NCI-H128 (cell line): Measurements from ENCODE around the gene EHMT1.

Source experiments
- DNase-seq: peaks from one replicate; lab custom pipeline; 2025; ENCODE audit not compliant: unreplicated experiment; lab: John Stamatoyannopoulos, UW

Gene EHMT1

DNA sequence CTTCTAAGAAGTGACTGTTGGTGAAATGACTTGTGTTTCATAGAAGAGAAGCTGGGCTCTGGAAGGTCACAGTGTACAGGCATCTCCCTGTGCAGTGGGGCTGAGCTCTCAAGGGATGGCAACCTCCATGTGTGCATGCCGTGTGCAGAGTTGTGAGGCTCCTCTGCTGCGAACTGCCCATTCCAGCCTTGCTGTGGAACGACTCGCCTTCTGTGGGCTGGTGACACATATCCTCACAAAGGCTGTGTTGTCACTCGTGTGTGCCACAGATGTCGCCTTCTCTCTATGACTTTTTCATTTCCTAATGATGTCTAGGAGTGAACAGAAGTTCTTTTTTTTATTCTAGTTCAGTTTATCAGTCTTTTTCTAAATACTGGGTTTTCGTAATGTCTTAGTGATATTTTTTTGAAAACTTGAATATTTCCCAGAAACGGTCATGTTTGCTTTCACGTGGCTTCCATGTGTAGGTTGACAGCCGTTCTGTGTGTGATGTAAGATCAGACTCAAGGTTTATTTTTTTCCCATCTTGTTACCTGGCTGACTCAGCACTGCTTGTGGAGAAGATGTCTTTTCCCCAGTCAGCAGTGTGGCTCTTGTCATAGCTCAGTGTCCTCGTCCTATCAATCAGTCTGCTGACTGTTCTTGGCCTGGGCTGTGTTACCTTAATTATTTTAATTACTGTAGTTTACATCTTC lies 201.5 kb downstream of the EHMT1 start:
- no peak for DNase-seq

DNA sequence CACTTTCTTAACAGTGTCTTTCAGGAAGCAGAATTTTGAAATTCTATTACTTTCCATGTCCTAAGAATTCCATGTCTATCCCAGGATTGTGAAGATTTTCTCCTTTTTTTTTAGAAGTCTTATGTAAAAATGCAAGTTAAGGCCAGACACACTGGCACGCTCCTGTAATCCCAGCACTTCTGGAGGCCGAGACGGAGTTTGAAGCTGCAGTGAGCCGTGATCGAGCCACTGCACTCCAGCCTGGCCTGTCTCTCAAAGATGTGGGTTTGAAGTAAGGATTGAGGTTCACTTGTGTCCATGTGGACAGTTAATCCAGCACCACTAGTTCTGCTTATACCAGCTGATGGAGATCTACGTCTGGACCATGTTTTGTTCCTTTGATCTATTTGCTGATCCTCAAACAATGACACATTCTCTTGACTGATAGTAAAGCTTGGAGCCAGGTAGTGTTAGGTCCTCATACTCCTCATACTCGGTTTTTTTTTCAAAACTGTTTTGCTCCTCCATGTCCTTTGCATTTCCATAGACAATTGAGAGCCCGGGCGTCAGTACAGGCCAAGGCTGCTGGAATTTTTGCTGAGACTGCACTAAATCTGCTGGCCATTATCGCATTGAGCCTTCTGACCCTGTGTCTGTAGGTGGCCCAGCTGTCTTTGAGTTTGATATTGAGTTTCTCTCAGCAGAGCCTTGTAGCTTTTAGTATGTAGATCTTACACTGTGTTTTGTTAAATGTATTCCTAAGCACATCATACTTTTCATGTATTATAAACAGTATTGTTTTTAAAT lies 205.4 kb downstream of the EHMT1 start:
- DNase-seq, result no peak

DNA sequence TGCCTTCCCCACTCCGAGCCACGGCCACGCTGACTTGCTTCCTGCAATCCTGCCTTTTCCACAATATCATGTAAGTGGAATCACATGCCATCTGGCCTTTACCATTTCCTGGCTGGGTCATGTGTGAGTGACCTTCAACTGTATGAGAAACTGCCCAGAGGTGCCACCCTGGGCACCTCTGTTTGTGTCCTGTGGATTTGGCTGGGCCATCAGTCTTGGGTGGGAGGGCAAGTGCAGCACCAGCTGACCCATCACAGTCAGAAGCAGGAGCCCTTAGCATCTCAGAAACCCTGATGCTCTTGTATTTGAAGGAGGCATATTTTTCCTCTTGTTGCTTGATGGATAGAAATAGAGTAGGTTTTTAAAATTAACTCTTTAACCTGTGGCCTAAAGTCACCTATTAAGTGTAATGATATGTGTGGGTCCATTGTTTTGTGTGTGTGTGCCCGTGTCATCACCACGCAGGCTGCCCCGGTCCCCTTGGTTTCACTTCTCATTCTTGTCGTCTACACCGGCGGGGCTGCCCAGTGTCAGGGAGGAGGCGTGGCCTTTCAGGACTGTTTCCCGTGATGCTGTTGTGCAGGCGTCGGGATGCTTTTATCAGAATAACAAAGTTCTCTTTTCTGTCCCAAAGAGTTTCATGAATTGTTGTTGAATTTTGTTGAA lies 206.7 kb downstream of the EHMT1 start:
- no peak for DNase-seq

DNA sequence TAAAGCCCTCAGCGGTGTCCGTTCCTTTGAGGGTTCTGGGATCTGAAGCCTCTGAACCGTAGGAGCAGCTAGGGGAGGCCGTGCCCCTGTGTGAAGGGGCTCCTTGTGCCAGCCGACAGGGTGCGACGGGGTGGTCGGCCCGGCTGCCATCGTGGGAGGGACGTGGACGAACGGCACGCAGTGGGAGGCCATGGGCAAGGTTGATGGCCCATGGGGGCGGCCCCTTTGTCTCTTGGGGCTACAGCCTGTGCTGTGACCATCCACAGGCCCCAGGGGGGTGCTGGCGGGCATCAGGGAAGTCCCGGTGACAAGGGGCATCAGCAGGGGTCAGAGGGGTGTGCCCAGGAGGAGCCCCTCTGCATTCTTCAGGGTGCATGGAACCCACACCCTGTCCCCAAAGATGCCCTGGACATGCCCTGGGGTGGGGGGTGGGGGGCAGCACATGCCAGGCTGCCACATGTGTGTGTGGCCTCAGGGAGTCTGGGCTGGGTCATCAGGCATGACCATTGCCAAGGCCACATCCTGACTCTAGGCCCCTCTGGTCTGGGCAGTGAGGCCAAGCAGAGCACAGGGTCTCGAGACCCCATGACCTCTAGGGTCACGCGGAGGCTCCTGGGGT lies 209.2 kb downstream of the EHMT1 start:
- DNase-seq, result no peak

DNA sequence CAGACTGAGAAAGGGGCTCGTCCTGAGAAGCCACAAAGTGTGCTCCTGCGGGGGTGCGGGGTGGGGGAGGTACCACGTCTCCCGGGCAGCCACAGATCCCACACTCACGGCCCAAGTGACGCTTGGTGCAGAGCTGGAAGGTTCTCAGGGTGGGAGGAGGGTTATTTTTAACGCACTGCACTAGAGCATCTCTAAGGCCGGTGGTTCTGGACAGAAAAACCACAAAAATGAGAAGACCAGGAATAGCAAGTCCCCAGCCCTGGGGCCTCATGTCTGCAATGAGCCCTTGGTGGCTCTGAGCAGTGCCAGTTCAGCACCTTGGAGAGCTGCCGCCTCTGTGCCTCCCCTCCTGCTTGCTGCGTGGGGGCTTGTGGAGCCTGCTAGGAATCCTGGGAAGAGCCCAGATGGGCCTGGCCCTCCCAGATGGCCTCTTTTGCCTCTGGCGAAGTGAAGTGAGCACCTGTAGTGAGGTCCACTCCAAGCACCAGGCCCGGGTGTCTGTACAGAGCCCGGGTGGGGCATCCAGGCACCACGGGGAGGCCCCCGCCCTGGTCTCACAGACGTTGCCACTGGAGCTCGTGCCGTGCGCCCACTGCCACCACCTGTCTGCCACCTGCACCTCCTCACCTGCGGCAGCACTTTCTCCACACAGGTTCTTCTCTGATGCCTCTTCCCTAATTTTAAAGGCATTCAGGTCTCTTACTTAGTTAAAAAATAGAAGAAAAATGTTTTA lies 209.9 kb downstream of the EHMT1 start:
- DNase-seq, result no peak

DNA sequence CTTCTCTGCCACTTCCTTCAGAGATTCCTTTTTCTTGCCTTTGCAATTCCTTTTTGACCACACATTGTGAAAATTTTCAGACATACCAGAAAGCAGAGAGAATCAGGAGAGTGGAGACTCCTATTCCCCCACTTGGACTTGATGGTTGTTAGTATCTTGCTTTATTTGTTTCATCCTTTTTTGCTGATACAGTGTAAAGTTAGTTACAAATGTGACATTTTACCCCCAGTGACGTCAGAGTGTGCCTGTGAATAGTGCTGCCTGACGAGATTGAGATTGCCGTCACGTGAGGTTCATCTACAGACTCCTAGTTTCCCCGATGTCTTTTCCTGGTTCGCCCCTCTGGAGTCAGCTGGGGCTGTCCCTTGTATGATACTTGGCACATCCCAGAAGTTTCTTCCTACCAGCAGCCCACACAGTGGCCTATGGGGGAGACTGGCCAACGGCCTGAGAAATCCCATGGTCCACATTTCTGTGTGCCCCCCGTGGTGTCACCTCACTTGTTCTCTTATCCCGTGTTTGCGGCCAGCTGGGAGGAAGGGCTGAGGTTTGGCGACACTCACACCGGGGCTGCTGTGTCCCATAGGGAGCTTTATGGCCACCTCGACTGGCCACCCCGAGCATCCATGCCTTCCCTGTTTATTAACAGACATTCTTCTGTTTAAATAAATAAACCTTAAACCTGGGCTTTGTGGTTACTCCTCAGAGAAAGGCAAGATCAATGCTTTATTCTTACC lies 210.6 kb downstream of the EHMT1 start:
- no peak for DNase-seq

DNA sequence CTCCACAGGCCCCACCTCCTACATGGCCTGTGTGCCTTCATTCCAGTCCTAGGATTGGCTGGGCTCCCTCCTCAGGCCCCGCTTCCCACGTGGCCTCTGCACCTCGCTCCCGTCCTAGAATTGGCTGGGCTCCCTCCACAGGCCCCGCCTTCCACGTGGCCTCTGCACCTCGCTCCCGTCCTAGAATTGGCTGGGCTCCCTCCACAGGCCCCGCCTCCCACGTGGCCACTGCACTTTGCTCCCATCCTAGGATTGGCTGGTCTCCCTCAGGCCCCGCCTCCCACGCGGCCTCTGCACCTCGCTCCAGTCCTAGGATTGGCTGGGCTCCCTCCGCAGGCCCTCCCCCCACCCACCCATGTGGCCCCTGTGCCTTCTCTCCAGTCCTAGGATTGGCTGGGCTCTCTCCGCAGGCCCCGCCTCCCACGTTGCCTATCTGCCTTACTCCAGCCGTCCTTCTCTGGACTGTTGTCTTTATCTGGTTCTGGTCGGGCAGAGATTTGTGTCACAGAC lies 213.4 kb downstream of the EHMT1 start:
- DNase-seq, result no peak

DNA sequence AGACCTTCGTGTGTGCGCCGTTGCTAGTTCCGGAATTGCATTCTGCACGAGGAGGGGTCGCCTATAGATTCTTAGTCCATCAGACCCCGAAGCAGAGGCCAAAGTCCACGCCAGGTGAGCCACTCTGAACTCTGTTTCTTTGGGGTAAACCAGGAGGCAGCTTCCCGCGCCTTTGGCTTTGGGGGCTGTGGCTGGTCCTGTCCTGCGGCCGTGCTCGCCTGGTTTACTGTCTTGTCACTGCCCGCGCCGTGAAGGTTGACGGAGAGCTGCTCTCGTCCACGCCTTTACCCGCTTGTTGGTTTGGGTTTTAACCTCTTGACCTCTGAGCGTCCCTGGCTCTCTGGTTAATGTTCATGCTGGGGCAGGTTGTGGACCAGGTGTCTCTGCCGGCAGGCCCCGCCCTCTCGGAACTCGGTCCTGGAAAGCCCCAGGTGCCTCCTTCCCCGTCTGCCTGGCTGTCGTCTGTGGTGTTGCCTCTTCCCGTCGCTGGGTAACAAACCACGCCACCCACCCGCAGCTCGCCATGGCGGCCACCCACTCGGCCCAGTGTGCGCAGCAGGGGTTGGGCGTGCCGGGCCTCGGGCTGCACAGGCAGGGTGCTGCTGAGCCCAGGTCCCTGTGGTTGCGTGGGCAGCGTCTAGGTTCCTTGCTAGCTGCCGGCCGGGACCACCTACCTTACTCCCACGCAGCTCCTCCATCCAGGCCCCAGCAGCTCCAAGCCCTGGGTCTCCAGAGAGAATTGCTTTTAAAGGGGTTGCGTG lies 214.2 kb downstream of the EHMT1 start:
- no peak for DNase-seq

DNA sequence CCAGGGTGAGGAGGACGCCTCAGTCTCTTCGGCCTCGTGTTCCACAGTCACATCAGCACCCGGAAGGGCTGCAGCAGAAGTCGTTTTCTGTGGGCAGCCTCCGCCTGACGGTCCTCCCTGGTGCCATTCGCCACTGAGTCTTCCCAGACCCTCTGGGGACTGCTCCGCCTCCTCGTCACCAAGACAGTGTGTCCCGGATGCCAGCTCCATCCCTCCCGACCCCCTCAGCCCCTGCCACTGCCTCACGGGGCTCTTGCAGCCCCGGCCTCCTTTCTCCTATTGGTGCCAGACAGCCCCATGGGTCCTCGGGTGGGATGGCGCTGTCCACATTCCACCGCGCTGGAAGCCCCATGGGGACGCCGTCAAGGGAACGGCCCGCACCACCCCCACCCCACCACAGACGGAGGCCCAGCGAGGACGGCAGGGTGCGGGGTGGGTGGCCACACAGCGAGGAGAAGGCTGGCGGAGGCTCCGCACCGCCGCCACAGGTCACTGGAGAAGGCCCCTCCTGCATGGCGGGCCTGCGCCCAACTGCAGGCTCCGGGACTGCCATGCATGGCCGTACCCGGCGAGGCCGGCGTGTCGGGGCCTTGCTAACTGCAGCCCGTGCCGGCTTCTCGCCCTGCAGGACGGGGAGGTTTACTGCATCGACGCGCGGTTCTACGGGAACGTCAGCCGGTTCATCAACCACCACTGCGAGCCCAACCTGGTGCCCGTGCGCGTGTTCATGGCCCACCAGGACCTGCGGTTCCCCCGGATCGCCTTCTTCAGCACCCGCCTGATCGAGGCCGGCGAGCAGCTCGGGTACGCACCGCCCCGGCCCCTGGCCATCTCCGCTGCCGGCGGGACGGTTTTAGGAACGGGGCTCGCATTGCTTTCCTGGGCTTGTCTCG lies 215.2 kb downstream of the EHMT1 start:
- no peak for DNase-seq

DNA sequence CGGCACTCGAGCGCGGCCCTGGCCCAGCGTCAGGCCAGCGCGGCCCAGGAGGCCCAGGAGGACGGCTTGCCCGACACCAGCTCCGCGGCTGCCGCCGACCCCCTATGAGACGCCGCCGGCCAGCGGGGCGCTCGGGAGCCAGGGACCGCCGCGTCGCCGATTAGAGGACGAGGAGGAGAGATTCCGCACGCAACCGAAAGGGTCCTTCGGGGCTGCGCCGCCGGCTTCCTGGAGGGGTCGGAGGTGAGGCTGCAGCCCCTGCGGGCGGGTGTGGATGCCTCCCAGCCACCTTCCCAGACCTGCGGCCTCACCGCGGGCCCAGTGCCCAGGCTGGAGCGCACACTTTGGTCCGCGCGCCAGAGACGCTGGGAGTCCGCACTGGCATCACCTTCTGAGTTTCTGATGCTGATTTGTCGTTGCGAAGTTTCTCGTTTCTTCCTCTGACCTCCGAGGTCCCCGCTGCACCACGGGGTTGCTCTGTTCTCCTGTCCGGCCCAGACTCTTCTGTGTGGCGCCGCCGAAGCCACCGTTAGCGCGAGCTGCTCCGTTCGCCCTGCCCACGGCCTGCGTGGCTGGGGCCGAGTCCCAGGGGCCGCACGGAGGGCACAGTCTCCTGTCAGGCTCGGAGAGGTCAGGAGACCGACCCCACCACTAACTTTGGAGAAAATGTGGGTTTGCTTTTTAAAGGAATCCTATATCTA lies 216.2 kb downstream of the EHMT1 start:
- DNase-seq, result no peak

DNA sequence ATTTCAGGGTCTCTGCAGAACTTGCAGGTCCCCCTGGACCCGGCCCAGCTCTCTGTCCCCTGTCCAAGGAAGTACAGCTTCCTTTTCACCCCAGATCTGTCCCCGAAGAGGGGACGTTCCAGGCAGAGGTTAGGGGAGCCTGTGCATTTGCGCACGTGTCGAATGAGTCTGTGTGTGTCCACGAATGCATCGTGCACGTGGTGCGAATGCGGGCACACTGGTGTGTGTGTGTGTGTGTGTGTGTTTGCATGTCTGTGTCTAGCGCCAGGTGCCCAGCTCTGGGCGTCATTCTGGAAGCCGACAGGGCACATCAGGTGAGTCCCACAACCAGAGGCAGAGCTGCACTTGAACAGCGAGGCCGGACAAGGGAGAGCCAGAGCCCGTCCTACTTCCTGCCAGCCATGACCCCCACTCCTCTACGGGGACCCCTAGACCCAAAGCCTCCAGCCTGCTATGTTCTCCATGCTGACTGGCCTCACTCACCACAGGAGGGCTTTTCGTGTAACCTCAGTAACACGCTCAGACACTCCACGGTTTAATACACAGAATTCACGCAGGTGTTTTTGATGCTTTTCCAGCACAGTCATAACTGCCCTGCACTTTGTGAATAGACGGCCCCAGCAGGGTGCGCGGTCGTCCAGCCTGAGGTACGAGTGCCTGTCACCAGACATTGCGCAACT lies 217.5 kb downstream of the EHMT1 start:
- DNase-seq, result no peak

DNA sequence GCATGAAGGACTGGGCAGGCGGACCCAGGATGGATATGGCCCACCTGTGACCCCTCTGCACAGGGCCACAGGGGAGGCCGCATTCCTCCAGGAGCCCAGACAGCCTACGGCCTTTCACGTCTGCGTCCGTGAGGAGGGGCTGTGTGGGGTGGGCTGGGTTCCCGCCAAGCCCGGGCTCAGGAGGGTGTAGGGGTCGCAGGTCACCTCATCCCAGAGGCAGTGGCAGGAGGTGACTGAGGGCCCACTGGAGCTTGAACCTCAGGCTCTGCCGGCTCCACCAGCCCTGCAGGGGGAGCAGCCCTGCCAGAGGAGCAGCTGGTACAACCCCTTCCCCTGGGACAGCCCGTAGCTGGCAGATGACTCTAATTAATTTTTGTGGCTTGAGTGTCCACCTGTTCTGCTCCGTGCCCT lies 218.0 kb downstream of the EHMT1 start:
- DNase-seq, result no peak

DNA sequence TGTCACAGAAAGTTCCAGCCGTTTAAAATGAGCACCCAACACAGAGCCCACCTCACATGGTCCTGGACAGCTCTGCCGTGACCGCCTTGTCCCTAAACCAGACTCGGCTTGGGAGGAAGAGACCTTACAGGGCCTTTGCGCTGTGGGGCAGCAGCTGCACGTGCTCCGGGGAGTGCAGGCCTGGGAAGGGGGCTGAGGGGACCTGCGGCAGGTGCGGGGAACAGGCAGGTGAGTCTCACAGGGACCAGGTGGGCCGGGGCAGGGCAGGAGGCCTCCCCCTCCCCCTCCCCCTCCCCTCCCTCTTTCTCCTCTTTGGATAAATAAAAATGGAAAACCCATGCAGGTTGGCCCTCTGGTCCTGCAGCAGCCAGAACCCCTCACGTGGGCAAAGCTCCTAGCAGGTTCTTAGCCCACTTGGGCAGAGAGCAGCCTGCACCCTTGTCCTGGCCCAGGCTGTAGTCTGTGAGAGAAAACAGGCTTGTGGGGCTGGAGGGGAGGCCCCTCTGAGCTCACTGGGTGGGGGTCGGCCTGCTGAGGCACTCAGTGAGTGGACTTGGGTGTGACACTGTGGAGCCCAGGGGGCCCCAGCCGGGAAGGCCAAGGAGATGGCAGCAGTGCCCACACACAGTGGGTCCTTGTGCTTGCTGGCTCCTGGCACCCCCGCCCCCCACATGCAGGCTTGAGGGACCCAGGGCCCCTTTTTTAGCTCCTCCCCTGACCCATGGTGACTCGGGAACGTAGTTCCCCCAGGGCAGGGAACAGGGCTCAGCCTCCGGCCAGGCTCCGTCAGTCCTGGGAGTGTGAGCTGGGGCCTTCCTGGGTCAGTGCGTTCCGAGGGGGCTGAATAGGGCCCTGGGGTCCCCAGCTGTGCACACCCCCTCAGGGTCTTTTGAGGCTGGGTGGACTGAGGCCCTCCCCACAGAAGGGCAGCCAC lies 218.8 kb downstream of the EHMT1 start:
- no peak for DNase-seq

DNA sequence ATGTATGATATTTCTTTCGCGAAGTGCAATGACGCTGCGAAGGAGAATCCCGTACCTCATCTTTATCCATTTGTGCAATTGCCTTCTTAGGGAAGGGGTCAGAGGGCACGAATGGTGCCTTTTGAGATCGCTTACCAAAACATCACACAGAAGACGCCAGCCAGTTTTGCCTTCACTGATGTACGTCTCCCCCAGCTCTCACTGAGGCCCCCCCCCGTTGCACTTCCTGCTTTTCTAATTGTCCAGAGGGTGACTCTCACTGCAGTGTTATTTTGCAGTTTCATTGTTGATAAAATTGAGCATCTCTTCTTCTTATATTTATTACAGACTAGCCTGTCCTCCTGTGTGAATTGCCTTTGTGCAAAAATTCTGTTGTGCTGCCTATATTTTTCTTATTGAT lies 219.8 kb downstream of the EHMT1 start:
- no peak for DNase-seq

DNA sequence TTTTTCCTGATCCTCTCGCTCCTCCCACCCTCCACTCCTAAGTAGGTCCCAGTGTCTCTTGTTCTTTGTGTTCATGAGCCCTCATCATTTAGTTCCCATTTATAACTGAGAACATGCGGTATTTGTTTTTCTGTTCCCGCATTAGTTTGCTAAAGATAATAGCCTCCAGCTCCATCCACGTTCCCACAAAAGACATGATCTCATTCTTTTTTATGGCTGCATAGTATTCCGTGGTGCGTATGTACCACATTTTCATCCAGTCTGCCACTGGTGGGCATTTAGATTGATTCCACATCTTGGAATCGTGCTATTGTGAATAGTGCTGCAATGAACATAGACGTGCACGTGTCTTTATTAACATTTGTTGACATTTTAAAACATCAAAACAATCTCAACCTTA lies 224.6 kb downstream of the EHMT1 start:
- DNase-seq, result no peak
